SJCRH30 (cell line): ENCODE data around the gene TPRA1. TPM values are rescaled to one million over a fixed set of nuclear protein-coding genes. Genes with fewer than 3 reads are reported as not detected.
"Not testable (repeated sequence)": the region's sequence is repeated elsewhere in the genome, so short reads cannot be mapped to it uniquely, and the experiment has no call there.

Experiments
- DNase-seq, 2 experiments: peaks; one replicate each; pipeline ENCODE4 v3.0.0-alpha.2; 2015 to 2020
- H3K27ac ChIP-seq: fragments of 250-450 bp; sonication (Bioruptor Pico); 2 replicates; pipeline ENCODE4 v1.5.1; 2020; ENCODE audit warnings: mild to moderate bottlenecking, moderate library complexity
- H3K27me3 ChIP-seq: fragments of 250-450 bp; sonication (Bioruptor Pico); 2 replicates; pipeline ENCODE4 v1.5.1; 2020; ENCODE audit warnings: mild to moderate bottlenecking, moderate library complexity
- H3K36me3 ChIP-seq: fragments of 250-450 bp; sonication (Bioruptor Pico); 2 replicates; pipeline ENCODE4 v1.5.1; 2020; ENCODE audit warnings: mild to moderate bottlenecking, moderate library complexity
- H3K4me1 ChIP-seq: fragments of 250-450 bp; sonication (Bioruptor Pico); 2 replicates; pipeline ENCODE4 v1.5.1; 2020; ENCODE audit warnings: mild to moderate bottlenecking, moderate library complexity
- H3K4me3 ChIP-seq: fragments of 250-450 bp; sonication (Bioruptor Pico); 2 replicates; pipeline ENCODE4 v1.5.1; 2020; ENCODE audit warnings: mild to moderate bottlenecking, moderate library complexity
- H3K9me3 ChIP-seq: fragments of 250-450 bp; sonication (Bioruptor Pico); replicated peaks from 2 replicates; pipeline ENCODE4 v1.5.1; 2020; ENCODE audit warnings: mild to moderate bottlenecking, moderate library complexity
- total RNA-seq: library from RNA; depleted of rRNA; stranded (reverse); fragments of >200 nt; shearing (Covaris generic); gene quantifications from 2 replicates; pipeline ENCODE4 v1.2.3, GENCODE V29; 2014; rRNA removed

The TPRA1 gene
- total RNA-seq, 1 experiment from 2014 or later = 24.4 TPM

GRCh38 chr3:127534161-127534451, 56.4 kb downstream of the TPRA1 start:
- Histone ChIP-seq H3K36me3 (no peaks in the 10 kb centered on the region), H3K27me3 (0 out of 2 replicates have a peak, but pooled peaks cover 7% of the 10 kb centered on the region)
- DNase-seq = no peak

GRCh38 chr3:127532561-127533203, 57.9 kb downstream of the TPRA1 start:
- Histone ChIP-seq H3K27me3 (0 out of 2 replicates have a peak, but pooled peaks cover 6% of the 10 kb centered on the region), H3K27ac (no peak overlapping the region), H3K4me3 (no peak overlapping the region), H3K36me3 (no peaks in the 10 kb centered on the region), H3K4me1 (no peaks in the 10 kb centered on the region), H3K9me3 (no peaks in the 10 kb centered on the region)
- DNase-seq = no peak

More at GRCh38 chr3:127534161-127534451, 56.4 kb downstream of the TPRA1 start:
- H3K9me3 ChIP-seq = no peaks in the 10 kb centered on the region
- no peak overlapping the region for H3K27ac ChIP-seq
- H3K4me1 ChIP-seq = no peaks in the 10 kb centered on the region
- H3K4me3 ChIP-seq = no peak overlapping the region

GRCh38 chr3:127531821-127532220, 58.7 kb downstream of the TPRA1 start:
- Histone ChIP-seq H3K4me3 (no peak overlapping the region), H3K36me3 (no peaks in the 10 kb centered on the region), H3K9me3 (no peaks in the 10 kb centered on the region), H3K27me3 (0 out of 2 replicates have a peak, but pooled peaks cover 2% of the 10 kb centered on the region), H3K4me1 (no peaks in the 10 kb centered on the region), H3K27ac (no peak overlapping the region)
- DNase-seq = no peak

DNA sequence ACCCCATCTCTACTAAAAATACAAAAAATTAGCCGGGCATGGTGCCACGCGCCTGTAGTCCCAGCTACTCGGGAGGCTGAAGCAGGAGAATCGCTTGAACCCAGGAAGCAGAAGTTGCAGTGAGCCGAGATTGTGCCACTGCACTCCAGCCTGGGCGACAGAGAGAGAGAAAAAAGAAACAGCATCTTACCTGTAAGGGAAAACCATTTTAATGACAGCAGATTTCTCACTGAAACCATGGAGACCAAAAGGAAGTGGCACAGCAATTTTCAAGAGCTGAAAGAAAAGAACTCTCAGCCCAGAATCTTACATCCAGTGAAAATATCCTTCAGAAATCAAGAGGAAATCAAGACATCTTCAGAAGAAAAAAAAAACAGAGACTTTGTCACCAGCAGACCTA, 59.7 kb downstream of the TPRA1 start:
- not testable (repeated sequence) for DNase-seq, H3K27ac ChIP-seq, H3K4me3 ChIP-seq, H3K27me3 ChIP-seq, H3K4me1 ChIP-seq, H3K9me3 ChIP-seq, H3K36me3 ChIP-seq

- no peaks in the 10 kb centered on the region for H3K9me3 ChIP-seq
- no peaks in the 10 kb centered on the region for H3K4me1 ChIP-seq
- no peak overlapping the region for H3K4me3 ChIP-seq
- no peaks in the 10 kb centered on the region for H3K36me3 ChIP-seq
- H3K27me3 ChIP-seq = 0 out of 2 replicates have a peak, but pooled peaks cover 2% of the 10 kb centered on the region
- no peak for DNase-seq
- H3K27ac ChIP-seq = no peak overlapping the region
Measured at GRCh38 chr3:127529346-127530188, 61.0 kb downstream of the TPRA1 start.

GRCh38 chr3:127525373-127525772, 65.2 kb downstream of the TPRA1 start:
- no peak overlapping the region for H3K27ac ChIP-seq
- no peak for DNase-seq
- no peaks in the 10 kb centered on the region; the same call in 1 of the 2 replicates for H3K9me3 ChIP-seq
- no peaks in the 10 kb centered on the region for H3K4me1 ChIP-seq
- H3K27me3 ChIP-seq = 0 out of 2 replicates have a peak, but pooled peaks cover 6% of the 10 kb centered on the region
- H3K4me3 ChIP-seq = no peak overlapping the region
- H3K36me3 ChIP-seq = no peaks in the 10 kb centered on the region

DNA sequence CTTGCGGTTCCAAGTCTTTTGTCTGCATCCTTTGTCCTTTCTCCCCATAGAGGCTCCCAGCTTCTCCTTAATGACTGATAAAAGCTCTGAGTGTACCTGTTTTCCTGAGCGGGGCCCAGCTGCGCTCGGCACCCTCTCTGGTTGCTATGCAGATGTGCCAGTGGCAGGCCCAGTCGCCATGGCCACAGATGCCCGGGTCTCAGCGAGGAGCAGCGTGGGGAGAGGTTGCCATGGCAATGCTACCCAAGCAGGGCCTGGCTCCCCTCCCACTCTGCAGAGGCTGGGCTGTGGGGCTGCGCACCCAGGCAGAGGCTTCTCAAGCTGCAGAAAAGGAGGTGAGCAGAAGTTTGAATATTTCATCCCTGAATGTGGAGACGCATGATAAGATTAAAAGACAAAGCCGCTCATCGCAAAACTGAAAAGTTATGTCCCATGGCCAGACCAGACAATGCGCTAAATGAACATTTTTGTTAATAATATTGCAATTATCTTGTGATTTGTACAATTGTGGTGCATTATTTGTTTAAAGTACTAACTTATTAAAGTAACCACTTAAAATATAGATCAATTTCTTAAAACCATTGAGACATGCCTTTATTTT, 66.1 kb downstream of the TPRA1 start:
- H3K27me3 ChIP-seq = 0 out of 2 replicates have a peak, but pooled peaks cover 4% of the 10 kb centered on the region
- H3K4me1 ChIP-seq = no peaks in the 10 kb centered on the region
- no peak for DNase-seq
- no peak overlapping the region for H3K4me3 ChIP-seq
- no peak overlapping the region for H3K27ac ChIP-seq
- no peaks in the 10 kb centered on the region; the same call in 1 of the 2 replicates for H3K9me3 ChIP-seq
- no peaks in the 10 kb centered on the region for H3K36me3 ChIP-seq

Other genes with a start within 250 kb of the TPRA1 start
- 179 and 182 TPM in 2 replicates for gene MCM2, start 7.7 kb upstream of the TPRA1 start, total RNA-seq
- 10.7 and 10.9 TPM in 2 replicates for gene PODXL2, start 38.5 kb upstream of the TPRA1 start, total RNA-seq
- gene ABTB1, start 82.2 kb upstream of the TPRA1 start, total RNA-seq = 5.4 and 6.1 TPM in 2 replicates
- 32.6 and 41.7 TPM in 2 replicates for gene MGLL, start 231.8 kb upstream of the TPRA1 start, total RNA-seq